HTERT RPE-1 (cell line): Measurements from ENCODE around the gene CCDC197.

Experiments used
- in situ Hi-C: fragments of 300-500 bp; cut with MboI; formaldehyde crosslinking; loops from 4 replicates; pipeline ENCODE4 v1.14.3; 2020; ENCODE audit warnings: low sequenced_read_pairs

CCDC197 gene

DNA sequence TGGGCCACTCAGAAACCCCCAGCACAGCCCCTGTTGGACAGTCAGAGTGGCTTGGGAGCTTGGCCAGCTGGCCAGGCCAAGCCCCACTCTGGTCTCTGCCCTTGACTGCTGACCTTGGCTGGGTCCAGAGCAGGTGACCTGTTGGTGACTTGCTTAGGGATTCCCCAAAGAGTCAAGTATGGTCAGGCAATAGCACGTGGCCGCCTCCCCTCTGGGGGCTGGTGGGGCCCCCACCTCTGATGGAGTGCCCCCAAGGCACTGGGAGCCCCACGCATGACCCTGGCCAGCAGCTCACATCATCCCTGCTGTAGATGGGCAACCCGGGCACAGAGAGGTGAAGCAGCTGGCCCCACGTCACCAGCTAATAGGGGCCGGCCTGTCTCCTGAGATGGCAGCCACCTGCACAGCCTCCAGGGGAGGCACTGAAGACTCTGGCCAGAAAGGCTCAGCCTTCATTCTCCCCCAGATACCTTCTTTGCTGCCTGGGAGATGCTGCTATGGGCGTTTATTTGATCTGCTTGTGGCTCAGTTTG lies 1.8 kb downstream of the CCDC197 start:
- in situ Hi-C loops = no loop called here

DNA sequence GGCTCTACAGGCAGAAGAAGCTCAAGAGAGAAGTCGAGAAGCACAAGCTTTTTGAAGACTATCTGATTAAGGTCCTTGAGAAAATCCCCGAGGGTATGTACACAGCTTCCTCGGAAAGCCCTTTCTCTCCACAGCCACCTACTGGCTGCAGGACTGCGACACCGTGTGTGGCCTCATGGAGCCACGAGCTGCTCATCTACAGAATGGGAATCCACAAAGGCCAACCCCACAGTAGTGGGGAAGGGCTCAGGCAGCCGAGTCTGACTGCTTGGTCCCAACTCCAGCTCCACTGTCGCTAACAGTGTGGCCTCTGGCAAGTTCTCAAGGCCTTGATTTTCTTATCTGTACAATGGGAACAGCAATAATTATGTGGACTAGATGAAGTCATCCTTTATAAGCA lies 2.5 kb downstream of the CCDC197 start:
- in situ Hi-C loops = no loop called here

DNA sequence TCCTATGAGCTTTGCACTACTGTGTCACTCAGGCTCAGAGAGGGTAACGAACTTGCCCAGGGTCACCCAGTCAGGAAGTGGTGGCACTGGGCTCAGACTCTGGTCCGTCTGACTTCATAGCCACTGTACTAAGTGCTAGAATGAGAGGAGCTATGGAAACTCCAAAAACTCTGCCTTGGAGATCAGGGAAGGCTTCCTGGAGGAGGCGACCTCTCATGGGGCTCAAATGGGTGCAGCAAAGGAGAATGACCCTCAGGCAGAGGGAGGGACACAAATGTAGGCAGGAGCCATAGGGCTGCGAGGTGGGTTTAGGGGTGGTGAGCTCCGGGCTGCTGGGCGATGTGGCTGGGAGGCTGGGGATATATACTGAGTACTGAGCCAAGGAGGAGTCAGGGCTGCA lies 3.2 kb downstream of the CCDC197 start:
- in situ Hi-C loops = no loop called here

DNA sequence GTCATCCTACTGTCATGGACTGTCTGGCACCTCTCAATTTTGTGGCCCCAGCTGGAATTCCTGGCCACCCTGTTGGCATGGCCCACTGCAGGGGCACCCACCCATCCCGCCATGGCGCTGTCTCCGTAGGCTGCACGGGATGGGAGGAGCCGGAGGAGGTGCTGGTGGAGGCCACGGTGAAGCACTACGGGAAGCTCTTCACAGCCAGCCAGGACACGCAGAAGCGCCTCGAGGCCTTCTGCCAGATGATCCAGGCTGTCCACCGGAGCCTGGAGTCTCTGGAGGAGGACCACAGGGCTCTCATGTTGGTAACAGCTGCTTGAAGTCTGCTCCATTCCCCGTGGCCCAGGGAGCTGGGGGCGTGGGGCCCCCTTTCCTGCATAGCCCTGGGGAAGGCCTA lies 3.9 kb downstream of the CCDC197 start:
- in situ Hi-C loops = no loop called here

DNA sequence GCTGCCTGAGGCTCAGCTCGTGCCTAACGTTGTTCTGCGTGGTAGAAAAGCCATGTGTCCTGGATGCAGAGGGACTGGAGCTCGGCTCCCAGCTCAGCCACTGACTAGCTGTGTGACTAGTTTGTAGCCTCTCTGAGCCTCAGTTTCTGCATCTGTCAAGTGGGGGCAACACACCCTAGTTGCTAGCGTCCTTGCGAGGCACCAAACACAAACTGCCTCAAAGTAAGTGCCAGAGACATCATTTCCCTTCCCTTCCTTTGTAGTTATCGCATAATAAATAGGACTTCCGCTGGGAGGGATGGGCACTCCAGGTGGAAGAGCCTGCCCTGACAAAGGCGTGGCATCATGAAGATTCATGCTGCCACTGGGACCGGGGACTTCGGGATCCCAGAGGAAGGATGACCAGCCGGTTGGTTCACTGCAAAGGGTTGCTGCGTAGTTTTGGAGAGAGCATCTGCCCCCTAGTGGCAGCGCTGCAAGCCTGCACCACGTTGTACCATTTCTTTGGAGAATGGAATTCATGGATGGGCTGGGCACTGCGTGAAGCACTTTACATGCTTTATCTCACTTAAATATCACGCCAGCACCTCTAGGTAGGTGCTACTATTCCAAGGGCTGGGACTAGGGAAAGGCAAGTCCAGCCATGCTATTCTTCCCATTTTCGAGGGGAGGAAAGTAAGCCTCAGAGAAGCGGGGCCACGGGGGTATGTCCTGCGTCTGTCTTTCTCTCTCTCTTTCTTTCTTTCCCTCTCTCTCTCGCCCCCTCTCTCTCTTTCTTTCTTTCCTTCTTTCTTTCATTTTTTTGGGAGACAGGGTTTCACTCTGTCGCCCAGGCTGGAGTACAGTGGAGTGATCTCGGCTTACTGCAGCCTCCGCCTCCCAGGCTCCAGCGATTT lies 4.6 kb downstream of the CCDC197 start:
- in situ Hi-C loops = no loop called here

DNA sequence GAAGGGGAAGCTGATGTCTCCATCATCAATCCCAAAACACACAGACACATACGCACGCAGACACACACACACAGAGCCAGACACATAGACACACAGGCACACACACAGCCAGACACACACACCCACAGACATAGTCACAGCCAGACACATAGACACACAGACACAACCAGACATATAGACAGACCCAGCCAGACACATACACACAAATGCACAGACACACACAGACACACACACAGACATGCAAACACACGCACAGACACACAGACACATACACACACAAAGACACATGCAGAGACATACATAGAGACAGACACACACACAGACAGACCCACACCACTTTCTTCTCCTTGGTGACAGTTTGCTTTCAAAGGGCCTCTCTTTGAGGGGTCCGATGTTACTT lies 6.3 kb downstream of the CCDC197 start:
- in situ Hi-C loops = no loop called here

DNA sequence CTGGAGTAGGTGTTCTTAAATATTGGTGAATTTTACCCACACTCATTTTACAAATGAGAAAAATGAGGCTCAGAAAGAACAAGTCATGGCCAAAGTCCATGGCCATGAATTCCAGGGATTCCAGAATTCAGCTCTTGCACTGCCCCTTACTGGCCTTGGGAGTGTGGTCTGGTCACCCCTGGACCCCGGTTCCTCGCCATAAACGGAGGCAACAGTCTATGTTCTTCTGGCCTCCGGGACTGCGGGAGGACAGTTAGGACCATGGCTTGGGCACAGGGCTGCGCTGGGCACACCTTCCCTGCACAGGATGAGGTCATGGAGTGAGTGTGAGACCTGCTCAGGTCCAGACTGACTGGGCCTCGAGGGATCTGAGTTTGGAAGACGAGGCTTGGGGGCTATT lies 6.9 kb downstream of the CCDC197 start:
- in situ Hi-C loops = no loop called here

DNA sequence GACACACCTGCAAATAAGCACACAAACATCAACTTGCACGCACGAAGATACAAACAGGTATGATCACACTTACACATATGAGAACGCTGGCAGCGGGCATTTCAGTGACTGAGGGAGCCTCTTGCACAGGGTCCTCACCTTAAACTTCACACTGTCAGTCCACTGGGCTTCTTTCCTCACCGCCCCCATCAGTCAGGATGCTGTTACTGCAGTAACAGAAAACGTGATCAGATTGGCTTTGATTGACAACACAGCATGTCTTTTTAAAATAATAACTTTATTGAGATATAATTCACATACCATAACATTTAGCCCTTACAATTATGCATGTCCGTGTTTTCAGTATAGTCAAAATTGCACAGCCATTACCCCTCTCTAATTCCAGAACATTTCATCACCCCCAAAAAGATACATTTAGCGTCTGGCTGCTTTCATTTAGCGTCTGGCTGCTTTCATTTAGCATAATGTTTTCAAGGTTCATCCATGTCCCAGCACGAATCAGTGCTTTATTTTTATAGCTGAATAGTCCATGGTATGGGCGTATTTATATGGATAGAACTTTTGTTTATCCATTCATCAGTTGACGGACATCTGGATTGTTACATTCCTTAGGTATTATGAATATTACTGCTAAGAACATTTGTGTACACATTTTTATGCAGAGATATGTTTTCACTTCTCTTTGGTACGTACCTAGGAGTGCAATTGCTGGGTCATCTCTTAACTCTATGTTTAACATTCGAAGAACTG lies 8.4 kb downstream of the CCDC197 start:
- in situ Hi-C loops = no loop called here

DNA sequence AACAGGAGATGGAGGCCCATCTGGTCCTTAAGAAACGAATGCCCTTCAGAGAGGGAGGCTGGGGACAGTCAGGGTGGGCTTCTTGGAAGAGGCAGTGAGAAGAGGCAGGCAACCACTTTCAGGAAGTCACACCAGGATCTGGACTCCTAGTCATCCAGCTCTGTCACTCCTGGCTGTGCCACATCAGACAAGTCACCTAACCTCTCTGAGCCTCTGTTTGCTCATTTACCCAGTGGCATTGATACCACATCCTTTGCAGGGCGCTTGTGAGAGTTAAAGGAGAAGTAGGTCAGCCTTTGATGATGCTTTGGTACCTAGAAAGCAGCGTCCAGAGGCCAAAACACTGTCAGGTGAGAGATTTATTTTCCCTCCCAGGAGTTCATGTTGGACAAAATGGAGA lies 11.1 kb downstream of the CCDC197 start:
- in situ Hi-C loops = no loop called here

DNA sequence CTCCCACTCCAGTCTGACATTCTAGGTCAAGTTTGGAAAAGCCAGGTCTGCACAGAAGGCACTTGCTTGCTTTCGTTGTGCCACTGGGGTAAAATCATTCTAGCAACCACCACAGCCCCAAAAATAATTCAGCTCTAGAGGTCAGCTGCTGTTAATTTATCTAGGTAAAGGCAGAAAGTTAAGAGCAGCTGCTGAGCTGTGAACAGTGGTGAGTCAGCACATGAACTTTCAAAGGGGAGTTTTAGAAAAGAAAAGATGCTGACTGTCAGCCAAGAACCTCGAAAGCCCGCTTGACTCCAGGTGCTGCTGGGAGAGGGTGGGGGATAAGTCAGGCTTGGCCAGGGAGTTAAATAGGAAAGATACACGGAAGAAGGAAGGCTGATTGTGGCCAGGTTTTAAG lies 12.7 kb downstream of the CCDC197 start:
- in situ Hi-C loops = no loop called here

DNA sequence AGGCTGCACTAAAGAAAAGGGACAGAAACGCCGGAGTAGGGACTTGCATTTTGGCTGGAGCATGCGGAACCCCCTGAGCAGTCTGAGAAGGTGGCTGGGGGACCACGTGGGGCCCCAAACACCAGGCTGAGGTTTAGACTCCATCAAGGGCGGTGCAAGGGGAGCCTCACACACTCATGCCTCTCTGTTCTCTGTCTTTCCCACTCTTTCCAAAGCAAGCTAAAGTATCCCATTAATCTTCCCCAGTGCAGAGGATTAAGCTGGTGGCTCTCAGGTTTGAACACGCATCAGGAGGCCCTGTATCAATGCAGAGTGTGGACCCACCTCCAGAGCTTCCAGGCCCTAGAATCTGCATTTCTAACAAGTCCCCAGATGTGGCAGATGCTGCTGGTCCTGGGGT lies 13.5 kb downstream of the CCDC197 start:
- in situ Hi-C loops = no loop called here

DNA sequence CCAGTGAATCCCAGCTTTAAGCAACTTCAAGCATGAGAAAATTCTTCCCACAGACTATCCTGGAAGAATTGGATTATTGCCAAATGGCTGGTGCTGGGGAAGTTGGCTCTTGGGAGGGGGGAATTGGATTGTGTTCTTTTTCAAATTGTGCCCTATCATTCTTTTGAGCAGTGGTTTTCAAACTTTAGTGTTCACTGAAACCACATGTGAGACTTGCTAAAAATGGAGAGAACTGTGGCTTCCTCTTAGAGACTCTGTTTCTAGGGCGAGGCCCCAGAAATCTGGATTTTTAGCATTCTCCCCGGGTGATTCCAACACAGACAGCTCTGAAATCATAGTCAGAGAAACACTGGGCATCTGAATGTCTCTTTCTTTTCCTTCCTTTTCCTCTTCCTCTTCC lies 14.7 kb downstream of the CCDC197 start:
- in situ Hi-C loops = no loop called here

DNA sequence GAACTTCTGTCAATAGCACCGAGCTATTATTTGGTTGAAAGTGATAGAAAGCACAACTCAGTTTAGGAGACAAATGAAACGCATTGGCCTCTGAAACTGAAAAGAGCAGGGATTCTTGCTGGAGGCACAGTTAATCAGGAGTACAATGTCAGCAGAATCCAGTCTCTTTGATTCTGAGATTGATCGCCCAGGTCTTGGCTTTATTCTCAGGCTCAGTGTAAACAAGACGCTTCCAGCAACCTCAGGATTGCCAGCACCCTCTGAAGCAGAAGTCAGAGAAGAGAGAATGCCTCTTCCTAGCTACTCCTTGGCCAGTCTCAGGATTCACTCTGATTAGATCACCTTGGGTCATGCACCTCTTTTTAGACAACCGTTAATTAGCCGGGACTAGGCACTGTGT lies 17.3 kb downstream of the CCDC197 start:
- in situ Hi-C loops = no loop called here

DNA sequence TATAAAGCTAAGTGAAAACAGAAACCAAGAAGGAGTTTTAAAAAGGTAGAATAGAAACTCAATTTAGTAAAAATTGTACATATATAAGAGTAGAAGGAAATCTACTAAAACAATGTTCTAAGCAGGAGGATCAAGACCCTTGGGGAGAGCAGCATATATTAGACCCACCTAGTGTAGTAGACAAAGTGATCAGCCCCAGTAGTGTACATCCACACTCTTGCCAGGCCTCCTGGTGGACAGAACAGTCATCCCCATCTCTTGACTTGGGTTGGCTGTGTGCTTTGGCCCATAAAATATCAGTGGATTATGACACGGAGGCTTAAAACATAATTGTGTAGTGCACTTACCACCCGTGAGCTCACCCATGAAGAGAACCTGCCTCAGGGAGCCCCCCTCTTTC lies 18.1 kb downstream of the CCDC197 start:
- in situ Hi-C loops = no loop called here

DNA sequence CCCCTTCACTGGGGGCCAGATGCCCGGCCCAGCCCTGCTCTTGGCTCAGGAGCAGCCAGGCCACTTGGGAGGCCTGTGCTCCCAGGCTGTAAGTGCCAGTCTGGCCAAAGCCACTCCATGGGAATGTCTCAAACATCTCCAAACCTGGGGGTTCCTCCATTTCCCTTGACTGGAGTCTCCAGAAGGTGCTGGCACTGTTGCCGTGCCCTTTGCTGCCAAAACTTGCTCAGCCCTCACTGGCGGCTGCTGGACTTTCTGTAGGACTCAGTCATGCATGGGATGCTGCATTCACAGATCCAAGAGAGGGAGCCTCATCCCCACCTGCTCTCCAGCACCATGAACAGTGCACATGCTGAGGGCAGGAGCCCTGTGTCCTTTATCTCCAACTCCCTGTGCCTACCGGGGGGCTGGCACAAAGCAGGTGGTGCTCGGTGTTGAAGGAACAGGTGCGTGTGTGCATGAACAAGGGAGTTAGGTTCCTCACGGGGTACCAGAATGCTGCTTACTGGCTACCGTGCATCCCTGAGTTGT lies 19.4 kb downstream of the CCDC197 start:
- in situ Hi-C loops = no loop called here

DNA sequence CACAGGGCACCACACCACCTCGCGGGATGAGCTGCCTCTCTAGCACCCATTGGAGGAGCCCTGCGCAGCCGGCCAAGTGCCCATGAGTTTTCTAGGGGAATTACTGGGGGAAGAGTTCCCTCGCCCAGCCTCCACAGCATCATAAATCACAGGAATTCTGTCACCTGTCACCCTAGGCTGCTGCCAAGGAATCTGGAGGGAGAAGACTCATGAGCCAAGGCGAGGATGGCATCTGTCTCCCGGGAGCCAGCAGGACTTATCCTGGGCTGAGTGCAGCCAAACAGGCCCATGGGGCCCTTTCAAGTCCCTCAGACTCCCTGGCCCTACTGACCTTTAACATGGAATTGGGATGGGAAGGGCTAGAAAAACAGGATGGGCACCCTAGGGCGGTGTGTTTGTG lies 21.2 kb downstream of the CCDC197 start:
- in situ Hi-C loops = no loop called here

DNA sequence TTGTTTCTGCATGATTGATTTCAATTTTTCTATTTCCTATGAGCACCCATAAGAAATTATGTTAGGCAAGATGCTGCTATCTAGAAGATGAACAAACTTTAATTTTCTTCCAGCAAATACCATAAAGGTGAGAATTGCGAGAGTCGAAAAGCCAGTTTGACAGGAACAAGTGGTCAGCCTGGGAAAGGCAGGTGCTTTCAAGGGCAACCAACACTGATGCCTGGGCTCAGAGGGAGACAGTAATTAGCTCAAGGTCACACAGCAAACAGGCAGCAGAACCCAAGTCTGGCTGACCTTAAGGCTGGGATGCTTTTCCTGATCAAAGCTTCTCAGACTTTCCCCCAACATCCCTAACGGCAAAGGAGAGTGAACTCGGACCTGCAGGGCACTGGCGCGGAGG lies 22.2 kb downstream of the CCDC197 start:
- in situ Hi-C loops = no loop called here

DNA sequence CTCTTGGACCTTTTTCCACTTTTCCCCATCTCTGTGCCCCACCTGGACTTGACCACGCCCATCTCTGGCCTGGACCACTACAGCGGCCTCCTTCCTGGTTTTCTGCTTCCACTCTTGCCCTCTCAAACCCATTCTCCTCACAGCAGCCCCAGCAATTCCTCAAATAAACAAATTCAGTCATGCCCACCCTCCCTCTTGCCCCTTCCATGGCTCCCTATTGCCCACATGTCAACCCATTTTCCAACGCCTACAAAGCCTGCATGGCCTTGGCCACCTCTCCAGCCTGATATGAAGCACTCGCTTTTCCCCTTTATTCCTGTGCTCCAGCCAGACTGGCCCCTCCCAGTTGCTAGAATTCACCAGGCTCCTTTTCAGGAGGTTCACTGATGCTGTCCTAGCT lies 23.2 kb downstream of the CCDC197 start:
- in situ Hi-C loops = no loop called here

DNA sequence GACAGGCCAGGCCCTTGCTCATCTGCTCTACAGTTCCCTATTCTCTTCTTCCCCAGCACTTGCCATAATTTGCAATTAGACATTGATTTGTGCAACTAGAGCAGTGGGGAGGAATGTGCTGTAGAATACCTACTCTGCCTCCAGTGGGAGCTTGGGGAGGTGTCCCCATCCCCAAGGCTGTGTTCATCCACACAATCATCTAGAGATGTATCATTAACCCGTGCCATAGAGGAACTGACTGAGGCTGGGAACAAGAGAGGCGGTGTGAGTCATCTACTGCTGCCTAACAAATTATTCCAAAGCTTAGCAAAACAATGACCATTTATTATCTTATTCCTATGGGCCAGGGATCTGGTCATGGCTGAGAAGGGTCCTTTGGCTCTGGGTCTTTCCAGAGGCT lies 23.9 kb downstream of the CCDC197 start:
- in situ Hi-C loops = no loop called here

DNA sequence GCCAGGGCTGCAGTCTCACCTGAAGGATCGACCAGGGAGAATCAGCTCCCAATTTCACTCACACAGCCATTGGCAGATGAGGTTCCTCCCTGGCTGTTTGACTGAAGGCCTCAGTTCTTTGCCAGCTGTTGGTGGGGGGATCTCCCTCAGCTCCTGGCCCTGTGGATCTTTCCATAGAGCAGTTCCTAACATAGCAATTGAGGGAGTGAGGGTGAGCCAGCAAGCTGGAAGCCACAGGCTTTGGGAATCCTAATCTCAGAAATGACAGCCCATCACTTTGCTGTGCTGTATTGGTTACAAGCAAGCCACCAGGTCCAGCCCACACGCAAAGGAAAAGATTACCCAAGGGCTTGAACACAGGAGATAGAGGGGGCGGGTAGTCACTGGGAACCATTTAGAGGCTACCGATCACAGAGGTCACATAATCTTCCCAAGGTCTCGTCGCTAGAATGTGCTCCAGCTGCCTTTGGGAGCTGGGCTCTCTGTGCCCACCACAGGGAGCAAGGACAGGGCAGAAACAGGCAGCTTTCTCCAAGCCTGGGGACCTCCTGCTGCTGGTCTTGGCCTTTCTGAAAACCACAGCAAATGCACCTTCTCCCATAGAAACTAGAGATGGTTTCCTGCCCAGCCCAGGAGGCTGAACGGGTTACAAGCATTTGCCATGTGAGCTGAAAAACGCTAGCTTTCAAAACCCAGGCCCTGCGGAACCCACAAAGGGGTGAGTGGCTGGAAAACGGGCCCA lies 24.5 kb downstream of the CCDC197 start:
- in situ Hi-C loops = no loop called here
